Measurements from ENCODE around the gene CEACAM3.

The CEACAM3 gene

GRCh38 chr19:41859618-41860418 lies 63.4 kb downstream of the CEACAM3 start, which contains the start of gene RPS19:
RPS19 (plus strand) TSS chr19:41860255; CDS start chr19:41860775, 520 bp downstream.
- peak; percentile 92 for ATAC-seq

GRCh38 chr19:41860419-41861115 lies 64.2 kb downstream of the CEACAM3 start:
- no peak for TF ChIP-seq ZNF70 (CRISPR knock-in tag; IDR thresholded peaks at IDR 0.05)
- TF ChIP-seq CSDC2 (CRISPR knock-in tag; IDR thresholded peaks at IDR 0.05) = no peak
- no peak for TF ChIP-seq POU6F1 (CRISPR knock-in tag; IDR thresholded peaks at IDR 0.05; ENCODE audit: borderline replicate concordance, low read depth)
- no peak for TF ChIP-seq TSHZ2 (CRISPR knock-in tag; IDR thresholded peaks at IDR 0.05)
- no peak for ATAC-seq

More at GRCh38 chr19:41859618-41860418, 63.4 kb downstream of the CEACAM3 start, which contains the start of gene RPS19:
- TF ChIP-seq CSDC2 (CRISPR knock-in tag; IDR thresholded peaks at IDR 0.05) (no peak), TSHZ2 (CRISPR knock-in tag; IDR thresholded peaks at IDR 0.05) (peak; percentile 27; the same call in 1 of the 2 replicates), ARNTL (CRISPR knock-in tag; IDR thresholded peaks at IDR 0.05; ENCODE audit: borderline replicate concordance, low read depth) (no peak), TCF4 (CRISPR knock-in tag; IDR thresholded peaks at IDR 0.05; ENCODE audit: borderline replicate concordance) (peak; percentile 25; the same call in 1 of the 2 replicates), CREB5 (CRISPR knock-in tag; IDR thresholded peaks at IDR 0.05; ENCODE audit: low read depth) (no peak), SNAI2 (CRISPR knock-in tag; IDR thresholded peaks at IDR 0.05) (no peak), ZFP3 (CRISPR knock-in tag; IDR thresholded peaks at IDR 0.05) (no peak), ESRRG (CRISPR knock-in tag; IDR thresholded peaks at IDR 0.05) (no peak), TOX (CRISPR knock-in tag; IDR thresholded peaks at IDR 0.05; ENCODE audit: borderline replicate concordance) (no peak), OSR1 (CRISPR knock-in tag; IDR thresholded peaks at IDR 0.05) (no peak), PATZ1 (CRISPR knock-in tag; IDR thresholded peaks at IDR 0.05; ENCODE audit: borderline replicate concordance) (peak; percentile 49; the same call in 1 of the 2 replicates), ZNF8 (CRISPR knock-in tag; IDR thresholded peaks at IDR 0.05) (no peak), PPARA (CRISPR knock-in tag; IDR thresholded peaks at IDR 0.05; ENCODE audit: borderline replicate concordance) (no peak), CSRNP3 (CRISPR knock-in tag; IDR thresholded peaks at IDR 0.05) (no peak), ZFP30 (CRISPR knock-in tag; IDR thresholded peaks at IDR 0.05) (no peak)
